Hippocampal formation (tissue), 2 donors: ENCODE measurements around the gene METTL6.
A peak's percentile ranks its signal among the peaks of the same experiment; 100 is the strongest.
"Not testable (repeated sequence)": the region's sequence is repeated elsewhere in the genome, so short reads cannot be mapped to it uniquely, and the experiment has no call there.

ENCODE experiments used
- DNase-seq, 2 donors: peaks; one replicate each; lab custom pipeline; 2025; lab: John Stamatoyannopoulos, UW

The METTL6 gene

DNA sequence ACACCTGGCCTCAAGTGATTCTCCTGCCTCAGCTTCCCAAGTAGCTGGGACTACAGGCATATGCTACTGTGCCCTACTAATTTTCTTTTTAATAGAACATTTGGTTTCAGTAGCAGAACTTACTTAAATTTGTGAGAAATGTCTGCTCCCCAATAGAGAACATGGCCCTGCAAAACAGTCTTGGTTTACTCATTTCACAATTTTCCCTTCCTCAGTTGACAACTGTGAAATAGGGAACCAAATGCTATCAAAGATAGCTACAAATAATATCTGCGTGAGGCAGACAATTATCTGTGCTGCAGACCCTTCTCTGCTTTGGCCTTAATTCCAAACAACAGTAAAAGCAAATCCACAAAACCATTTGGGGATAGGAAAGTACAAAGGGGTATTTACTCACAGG is 22.6 kb downstream of the METTL6 start:
- DNase-seq: no peak

DNA sequence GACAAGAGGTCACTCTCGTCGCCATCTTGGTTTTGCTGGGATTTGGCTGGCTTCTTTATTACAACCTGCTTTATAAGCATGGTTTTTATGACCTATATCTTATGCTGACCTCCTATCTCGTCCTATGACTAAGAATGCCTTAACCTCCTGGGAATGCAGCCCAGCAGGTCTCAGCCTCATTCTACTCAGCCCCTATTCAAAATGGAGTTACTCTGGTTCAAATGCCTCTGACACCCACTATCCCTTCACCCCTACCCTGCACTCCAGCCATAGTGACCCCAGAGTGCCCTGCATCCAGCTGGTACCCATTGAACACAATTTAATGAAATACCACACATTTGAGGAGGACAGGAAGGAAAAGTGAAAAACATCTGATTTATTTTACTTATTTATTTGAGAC is 23.4 kb downstream of the METTL6 start:
- DNase-seq: no peak

DNA sequence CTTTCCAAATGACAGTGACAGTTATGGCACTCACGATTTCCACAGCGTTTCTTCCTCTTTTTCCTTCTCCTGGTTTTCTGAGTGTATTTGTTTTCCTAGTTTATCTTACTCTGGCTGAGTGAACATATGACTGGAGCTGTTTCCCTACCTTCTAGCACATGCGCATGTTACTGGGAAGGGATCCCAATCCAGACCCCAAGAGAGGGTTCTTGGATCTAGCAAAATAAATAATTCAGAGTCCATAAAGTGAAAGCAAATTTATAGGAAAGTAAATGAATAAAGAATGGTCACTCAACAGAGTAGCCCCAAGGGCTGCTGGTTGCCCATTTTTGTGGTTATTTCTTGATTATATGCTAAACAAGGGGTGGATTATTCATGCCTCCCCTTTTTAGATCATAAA is 23.8 kb downstream of the METTL6 start:
- DNase-seq: no peak

DNA sequence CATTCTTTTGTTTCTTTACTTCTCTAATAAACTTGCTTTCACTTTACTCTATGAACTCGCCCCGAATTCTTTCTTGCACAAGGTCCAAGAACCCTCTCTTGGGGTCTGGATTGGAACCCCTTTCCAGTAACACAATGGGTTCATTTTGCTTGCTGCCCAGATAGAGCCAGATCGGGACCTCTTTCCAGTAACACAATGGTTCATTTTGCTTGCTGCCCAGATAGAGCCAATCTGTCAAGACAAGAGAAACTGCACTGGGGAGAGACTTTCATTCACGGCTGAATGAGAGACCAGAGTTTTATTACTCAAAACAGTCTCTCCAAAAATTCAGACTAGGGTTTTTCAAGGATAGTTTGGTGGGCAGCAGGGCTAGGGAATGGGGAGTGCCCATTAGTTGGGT is 25.4 kb downstream of the METTL6 start:
- DNase-seq: no peak

DNA sequence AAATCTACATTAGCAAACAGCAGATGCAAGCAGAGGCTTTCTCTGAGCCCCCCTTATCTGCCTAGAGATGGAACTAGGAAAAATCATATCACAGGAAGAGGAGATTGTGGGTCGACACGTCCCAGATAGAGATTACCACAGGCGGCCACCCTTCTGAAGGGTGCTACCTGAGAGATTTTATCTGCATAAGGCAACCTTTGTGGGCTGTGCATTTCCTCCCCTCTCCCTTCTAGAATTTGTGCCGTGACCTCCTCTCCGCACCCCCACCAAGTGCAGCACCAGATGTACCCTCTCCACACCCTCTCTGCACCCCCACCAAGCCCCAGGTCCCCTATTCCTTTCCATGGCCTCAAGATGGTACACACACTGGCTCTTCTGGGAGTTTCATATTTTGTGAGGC is 27.4 kb downstream of the METTL6 start:
- DNase-seq: no peak

DNA sequence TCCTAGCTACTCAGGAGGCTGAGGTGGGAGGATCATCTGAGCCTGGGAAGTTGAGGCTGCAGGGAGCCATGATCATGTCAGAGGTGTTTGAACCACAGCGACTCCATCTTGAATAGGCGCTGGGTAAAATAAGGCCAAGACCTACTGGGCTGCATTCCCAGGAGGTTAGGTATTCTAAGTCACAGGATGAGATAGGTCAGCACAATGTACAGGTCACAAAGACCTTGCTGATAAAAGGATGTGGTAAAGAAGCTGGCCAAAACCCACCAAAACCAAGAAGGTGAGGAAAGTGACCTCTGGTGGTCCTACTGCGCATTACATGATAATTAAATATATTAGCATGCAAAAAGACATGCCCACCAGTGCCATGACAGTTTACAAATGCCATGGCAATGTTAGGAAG is 28.6 kb downstream of the METTL6 start:
- not testable (repeated sequence) for DNase-seq

DNA sequence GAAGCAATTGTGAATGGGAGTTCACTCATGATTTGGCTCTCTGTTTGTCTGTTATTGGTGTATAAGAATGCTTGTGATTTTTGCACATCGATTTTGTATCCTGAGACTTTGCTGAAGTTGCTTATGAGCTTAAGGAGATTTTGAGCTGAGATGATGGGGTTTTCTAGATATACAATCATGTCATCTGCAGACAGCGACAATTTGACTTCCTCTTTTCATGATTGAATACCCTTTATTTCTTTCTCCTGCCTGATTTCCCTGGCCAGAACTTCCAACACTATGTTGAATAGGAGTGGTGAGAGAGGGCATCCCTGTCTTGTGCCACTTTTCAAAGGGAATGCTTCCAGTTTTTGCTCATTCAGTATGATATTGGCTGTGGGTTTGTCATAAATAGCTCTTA is 34.1 kb downstream of the METTL6 start:
- not testable (repeated sequence) for DNase-seq

DNA sequence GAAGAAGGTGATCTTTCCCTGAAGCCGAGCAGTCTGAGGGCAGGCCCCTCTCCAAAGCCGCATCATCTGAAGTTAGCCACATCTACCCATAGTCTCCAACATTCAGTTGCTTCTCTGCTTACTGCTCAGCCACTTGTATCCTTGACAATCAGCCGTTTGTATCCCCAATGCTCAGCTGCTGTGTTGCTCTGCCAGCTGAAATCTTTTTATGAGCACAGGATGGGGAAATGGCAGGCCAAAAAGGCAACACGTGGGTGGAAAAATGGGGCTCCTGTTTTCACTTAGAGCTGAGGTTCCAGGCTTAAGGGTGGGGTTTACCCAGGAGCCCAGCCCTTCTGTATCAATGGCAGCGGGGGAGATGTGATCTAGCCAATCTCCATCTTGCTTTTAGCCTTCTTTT is 36.3 kb downstream of the METTL6 start:
- no peak for DNase-seq

DNA sequence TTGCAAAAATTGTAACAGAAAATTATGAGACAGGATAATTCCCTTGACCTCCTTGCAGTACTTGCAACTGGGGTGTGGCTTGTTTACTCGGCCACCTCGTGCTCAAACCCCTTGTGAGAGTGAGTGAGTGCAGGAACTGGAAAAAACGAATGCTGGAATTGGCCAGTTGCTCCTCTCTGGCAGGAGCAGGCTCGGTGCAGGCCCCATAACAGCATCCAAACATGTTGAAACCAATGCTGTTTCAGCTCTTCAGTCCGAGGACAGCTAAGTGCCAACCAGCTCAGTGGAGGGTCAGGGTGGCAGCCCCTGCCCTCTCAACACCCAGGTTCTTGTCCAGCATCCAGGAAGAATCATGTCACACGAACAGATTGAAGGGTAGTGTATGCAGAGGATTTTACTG is 36.9 kb downstream of the METTL6 start:
- no peak for DNase-seq

DNA sequence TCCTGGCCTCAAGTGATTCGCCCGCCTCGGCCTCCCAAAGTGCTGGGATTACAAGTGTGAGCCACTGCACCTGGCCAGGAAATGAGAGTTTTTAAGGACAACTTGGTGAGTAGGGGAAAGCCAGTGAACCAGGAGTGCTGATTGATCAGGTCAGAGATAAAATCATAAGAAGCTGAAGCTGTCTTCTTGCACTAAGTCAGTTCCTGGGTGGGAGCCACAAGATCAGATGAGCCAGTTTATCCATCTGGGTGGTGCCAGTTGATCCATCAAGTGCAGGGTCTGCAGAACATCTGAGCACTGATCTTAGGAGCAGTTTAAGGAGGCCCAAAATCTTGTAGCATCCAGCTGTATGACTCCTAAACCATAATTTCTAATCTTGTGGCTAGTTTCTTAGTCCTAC is 39.0 kb downstream of the METTL6 start:
- not testable (repeated sequence) for DNase-seq

DNA sequence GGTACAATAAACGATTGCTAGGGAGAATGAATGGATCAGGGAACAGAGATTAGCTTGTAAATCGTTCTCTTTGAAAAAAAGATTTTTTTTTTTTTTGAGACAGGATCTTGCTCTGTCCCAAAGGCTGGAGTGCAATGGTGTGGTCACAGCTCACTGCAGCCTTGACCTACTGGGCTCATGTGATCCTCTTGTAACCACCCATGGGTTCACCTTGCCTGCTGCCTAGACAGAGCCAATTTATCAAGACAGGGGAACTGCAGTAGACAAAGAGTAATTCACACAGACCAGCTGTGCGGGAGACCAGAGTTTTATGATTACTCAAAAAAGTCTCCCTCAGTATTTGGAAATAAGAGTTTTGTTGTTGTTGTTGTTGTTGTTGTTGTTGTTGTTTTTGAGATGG is 39.6 kb downstream of the METTL6 start:
- DNase-seq: no peak

DNA sequence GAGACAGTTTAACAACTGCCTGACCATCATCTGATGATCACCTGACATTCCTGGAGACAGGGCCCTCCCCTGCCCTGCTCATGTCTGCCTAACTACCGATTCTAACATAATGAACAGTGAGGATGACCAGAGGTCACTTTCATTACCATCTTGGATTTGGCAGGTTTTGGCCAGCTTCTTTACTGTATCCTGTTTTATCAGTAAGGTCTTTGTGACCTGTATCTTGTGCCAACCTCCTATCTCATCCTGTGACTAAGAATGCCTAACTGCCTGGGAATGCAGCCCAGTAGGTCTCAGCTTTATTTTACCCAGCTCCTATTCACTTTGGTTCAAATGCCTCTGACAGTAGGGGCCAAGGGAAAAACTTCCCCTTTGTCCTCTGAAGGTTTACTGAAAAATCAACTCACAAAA is 40.2 kb downstream of the METTL6 start:
- no peak for DNase-seq

DNA sequence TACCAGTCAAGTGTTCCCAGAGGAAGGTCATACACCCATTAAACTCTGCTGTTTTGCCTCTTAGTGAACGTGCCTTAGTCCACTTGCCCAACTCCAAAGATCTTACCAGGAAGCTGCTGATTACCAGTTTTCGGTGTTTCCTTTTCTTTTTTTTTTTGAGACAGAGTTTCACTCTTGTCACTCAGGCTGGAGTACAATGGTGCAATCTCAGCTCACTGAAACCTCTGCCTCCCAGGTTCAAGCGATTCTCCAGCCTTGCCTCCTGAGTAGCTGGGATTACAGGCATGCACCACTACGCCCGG is 40.7 kb downstream of the METTL6 start:
- DNase-seq: not testable (repeated sequence)

DNA sequence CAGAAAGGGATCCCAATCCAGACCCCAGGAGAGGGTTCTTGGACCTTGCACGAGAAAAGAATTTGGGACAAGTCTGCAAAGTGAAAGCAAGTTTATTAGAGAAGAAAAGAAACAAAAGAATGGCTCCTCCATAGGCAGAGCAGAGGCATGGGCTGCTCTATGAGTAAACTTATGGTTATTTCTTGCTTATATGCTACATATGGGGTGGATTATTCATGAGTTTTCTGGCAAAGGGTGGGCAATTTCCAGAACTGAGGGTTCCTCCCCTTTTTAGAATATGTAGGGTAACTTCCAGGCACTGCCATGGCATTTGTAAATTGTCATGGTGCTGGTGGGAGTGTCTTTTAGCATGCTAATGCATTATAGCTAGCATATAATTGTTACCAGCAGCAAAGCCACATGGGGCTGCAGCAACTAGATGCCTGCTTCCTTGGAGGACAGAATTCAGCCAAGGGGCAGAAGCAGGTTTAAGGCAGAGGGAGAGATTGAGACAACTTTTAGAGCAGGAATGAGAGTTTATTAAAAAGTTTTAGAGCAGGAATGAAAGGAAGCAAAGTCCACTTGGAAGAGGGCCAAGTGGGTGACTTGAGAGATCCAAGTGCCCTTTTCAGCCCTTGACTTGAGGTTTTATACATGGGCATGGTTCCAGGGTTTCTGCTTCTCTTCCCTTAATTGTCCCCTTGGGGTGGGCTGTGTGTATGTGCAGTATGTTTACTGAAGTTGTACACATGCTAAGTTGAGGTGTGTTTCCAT is 41.3 kb downstream of the METTL6 start:
- DNase-seq: no peak

DNA sequence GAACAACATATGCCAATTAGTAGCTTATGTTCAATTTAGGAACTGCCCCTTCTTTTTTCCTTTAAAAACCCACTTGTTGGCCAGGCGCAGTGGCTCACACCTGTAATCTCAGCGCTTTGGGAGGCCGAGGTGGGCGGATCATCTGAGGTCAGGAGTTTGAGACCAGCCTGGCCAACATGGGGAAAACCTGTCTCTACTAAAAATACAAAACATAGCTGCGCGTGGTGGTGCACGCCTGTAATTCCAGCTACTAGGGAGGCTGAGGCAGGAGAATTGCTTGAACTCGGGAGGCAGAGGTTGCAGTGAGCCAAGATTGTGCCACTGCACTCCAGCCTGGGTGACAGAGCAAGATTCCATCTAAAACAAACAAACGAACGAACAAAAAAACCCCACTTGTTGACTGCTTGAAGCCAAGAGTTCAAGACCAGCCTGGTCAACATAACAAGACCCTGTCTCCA is 42.1 kb downstream of the METTL6 start:
- DNase-seq: not testable (repeated sequence)

DNA sequence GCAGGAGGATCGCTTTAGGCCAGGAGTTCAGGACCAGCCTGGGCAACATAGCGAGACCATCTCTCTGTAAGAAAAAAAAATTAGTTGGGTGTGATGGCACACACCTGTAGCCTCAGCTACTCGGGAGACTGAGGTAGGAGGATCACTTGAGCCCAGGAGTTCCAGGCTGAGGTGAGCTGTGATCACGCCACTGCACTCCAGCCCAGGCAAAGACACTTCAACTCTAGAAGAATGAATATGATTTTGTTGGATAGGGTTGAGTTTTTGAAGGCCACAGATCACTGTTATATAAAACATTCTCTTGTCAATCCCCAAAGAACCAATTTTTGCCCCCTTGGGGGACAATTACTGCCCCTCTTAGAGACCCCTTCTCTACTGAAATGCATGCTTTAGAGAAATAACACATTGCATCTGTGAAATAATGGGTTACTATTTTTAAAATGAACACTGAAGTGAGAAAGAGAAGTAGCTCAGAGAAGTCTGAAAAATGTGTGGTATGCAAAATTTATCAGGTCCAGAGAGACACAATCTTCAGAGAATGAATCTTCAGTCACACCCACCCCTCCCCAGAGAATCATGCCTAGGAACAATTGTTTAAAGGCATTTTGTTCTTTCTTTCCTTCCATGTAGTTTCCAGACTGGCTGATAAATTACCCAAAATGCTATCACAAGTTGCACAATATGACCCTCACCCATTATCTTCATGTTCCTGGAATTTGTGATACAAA is 42.7 kb downstream of the METTL6 start:
- DNase-seq: no peak

DNA sequence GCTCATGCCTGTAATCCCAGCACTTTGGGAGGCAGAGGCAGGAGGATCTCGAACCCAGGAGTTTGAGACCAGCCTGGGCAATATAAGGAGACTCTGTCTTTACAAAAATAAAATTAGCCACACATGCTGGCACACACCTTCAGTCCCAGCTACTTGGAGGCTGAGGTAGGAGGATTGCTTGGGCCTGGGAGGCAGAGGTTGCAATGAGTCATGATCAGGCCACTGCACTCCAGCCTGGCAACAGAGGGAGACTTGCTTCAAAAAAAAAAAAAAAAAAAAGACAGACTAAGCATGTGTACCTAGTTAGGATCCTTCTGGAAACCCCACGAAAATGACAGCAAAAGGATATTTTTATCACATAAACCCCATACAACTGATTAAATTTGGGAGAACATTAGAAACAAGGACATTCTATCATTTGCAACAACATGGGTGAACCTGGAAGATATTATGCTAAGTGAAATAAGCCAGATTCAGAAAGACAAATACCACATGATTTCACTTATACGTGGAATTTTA is 44.9 kb downstream of the METTL6 start:
- DNase-seq: no peak

DNA sequence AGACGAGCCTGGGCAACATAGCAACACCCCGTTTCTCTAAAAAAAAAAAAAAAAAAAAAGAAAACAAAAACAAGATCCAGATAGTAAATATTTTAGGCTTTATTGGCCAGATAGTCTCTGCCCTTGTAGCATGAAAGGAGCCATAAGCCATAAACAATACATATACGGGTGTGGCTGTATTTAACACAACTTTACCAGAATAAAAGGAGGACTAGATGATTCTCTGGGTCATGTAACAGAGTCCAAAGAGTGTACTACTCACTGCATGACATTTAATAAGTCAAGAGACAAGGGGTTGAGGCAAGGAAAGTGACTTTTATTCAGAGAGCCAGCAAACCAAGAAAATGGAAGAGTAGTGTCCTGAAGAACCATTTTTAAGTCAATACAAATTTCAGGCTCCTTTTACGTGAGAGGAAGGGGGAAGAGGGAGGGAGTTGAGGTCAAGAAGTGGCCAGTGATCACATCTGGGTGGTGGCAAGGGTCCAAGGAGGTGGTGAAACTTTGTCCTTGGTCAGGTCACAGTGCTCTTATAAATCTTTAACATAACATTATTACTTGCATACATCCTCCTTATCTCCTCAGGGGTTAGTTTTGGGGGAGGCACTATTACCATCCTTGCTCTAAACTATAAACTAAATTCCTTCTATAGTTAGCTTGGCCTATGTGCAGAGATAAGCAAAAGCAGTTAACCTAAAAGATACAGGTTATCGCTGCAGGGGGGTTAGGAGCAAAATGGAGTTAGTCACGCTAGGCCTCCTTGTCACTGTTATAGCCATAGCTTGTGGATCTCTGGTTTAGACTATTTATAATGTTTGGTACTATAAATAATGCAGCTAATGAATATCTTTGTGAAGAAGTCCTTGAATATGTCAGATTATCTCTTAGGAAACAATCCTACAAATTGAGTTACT is 46.1 kb downstream of the METTL6 start:
- DNase-seq: no peak

DNA sequence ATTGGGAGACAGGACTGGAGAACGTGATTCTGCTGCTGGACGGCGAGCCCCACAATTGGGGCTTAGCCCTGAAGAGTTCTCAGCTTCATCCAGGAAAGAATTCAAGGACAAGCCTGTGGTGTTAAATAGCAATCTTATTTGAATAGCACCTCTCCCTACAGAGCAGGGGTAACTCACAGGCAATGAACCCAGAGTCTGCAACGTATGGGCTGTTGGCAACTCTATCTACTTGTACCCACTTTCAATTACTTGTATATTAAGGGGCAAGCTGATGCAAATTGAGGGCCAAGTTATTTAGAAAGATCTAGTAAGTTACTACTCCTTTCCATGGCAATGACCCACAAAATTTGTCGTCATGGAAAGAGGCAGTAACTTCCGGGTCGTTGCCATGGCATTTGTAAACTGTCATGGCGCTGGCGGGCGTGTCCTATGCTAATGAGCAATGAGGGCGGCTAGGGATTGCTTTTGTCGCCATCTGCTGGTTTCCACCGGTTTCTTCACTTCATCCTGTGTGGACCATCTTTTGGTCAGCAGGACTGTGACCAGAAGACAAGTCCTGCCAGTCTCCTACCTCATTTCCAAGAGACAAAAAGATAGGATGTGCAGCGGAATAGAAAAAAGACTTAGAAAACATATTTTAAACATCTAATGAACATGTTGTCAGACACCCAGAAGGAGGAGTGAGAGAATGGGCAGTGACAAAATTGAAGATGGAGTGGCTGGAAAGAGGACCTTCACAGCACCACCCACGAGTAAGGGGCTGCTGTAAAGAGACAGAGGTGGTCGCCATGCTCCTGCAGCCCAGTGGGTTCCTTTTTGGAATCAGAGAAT is 49.2 kb downstream of the METTL6 start:
- peak; percentile 91 to 92 for DNase-seq

DNA sequence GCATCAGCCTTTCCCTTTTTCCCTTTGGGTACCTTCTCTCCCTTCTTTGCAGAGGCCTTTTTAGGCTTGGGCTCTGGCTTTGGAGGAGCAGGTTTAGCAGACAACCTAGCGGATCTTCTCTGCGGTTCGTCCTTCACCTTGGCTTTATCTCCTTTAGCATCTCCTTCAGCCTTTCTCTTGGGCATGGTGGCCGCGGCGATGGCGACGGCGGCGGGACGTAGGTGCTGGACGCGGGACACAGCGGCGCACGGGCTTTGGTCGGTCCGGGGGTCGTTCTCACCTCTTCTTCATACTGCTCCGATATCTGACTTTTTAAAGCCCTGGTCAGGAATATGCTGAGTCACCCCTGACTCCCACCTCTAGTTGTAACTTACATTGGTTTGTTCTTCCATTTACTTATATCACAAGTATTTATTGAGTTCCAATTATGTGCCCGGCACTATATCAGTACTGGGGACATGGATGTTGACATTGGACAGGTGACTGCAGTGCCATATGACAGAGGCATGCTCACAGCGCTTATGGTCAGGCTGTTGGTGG is 51.8 kb downstream of the METTL6 start:
- DNase-seq: no peak

DNA sequence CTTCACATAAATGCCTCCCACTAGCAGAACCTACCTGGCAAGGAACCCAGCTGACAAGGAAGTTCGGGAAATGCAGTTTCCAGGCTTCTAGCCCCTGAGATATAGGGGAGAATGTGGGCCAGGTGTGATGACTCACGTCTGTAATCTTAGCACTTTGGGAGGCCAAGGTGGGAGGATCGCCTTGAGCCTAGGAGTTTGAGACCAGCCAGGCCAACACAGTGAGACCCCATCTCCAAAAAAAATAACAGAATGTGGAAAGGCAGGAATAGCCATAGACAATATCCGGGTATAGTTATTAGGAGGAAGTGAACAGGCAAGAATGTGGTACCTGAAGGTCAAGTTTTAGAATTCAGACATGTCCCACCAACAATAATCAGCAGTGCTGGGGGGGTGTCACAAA is 54.4 kb downstream of the METTL6 start:
- DNase-seq: no peak
